Caco-2 (cell line): ENCODE results near the gene SLC22A23. TPM values are rescaled to one million over a fixed set of nuclear protein-coding genes. Genes with fewer than 3 reads are reported as not detected.

Experiments used
- BruUV-seq: library from RNA; stranded (reverse); fragments of 400-500 nt; replicated peaks from 2 replicates; lab custom pipeline; 2021; lab: Mats Ljungman, UMichigan
- CTCF ChIA-PET: fragments of 300-600 bp; sonication (Branson Sonifier 250); formaldehyde crosslinking; loops from one replicate; lab custom pipeline; 2022; ENCODE audit warnings: antibody characterized with exemption; lab: Charles Lee
- POLR2A ChIA-PET: fragments of 300-600 bp; sonication (Branson Sonifier 250); formaldehyde crosslinking; loops from one replicate; lab custom pipeline; 2022; ENCODE audit warnings: antibody characterized with exemption; lab: Charles Lee
- DNase-seq, 2 experiments: peaks; one replicate each; pipeline versions ENCODE4 v3.0.0 to v3.0.0-alpha.2; 2020 to 2022
- H3K27me3 ChIP-seq: replicated peaks from 2 replicates; pipeline ENCODE4 v1.6.0; 2011; ENCODE audit warnings: low read length; ENCODE audit not compliant: control insufficient read depth, insufficient read depth
- H3K36me3 ChIP-seq: 2 replicates; pipeline ENCODE4 v1.5.1; 2011; ENCODE audit warnings: low read length; ENCODE audit not compliant: control insufficient read depth, insufficient read depth
- H3K4me1 ChIP-seq: fragments of 250-450 bp; sonication (Bioruptor Pico); 2 replicates; pipeline ENCODE4 v1.5.1; 2020; ENCODE audit warnings: mild to moderate bottlenecking
- H3K4me3 ChIP-seq: 2 replicates; pipeline ENCODE4 v1.5.1; 2011; ENCODE audit warnings: low read depth, mild to moderate bottlenecking, control low read depth, low read length
- H3K9me3 ChIP-seq: fragments of 250-450 bp; sonication (Bioruptor Pico); 2 replicates; pipeline ENCODE4 v1.5.1; 2020; ENCODE audit warnings: mild to moderate bottlenecking, moderate library complexity
- H3K27ac Mint-ChIP-seq: one replicate; pipeline ENCODE4 v1.8.0; 2022; ENCODE audit warnings: mixed read lengths; ENCODE audit not compliant: unreplicated experiment
- H3K27me3 Mint-ChIP-seq: one replicate; pipeline ENCODE4 v1.8.0; 2022; ENCODE audit warnings: mixed read lengths; ENCODE audit not compliant: insufficient read depth, unreplicated experiment
- H3K36me3 Mint-ChIP-seq: one replicate; pipeline ENCODE4 v1.8.0; 2022; ENCODE audit warnings: mild to moderate bottlenecking, mixed read lengths; ENCODE audit not compliant: insufficient read depth, unreplicated experiment
- H3K4me1 Mint-ChIP-seq: one replicate; pipeline ENCODE4 v1.8.0; 2022; ENCODE audit warnings: low read depth, mixed read lengths; ENCODE audit not compliant: unreplicated experiment
- H3K4me3 Mint-ChIP-seq: one replicate; pipeline ENCODE4 v1.8.0; 2022; ENCODE audit warnings: mild to moderate bottlenecking, moderate library complexity, mixed read lengths; ENCODE audit not compliant: unreplicated experiment
- H3K9me3 Mint-ChIP-seq: one replicate; pipeline ENCODE4 v1.8.0; 2022; ENCODE audit warnings: mixed read lengths; ENCODE audit not compliant: unreplicated experiment
- CTCF ChIP-seq, 2 experiments: fragments of 200-600 bp in 1 of 2; IDR thresholded peaks; 1 replicate in 1 of 2; 2 replicates in 1 of 2; pipeline versions ENCODE4 v1.5.1 to v1.8.0; 2011 to 2022; ENCODE audit warnings: antibody characterized with exemption in 1 of 2, control low read depth in 1 of 2, inconsistent platforms in 1 of 2, low read depth in 1 of 2, low read length in 1 of 2, mild to moderate bottlenecking in 1 of 2, moderate library complexity in 1 of 2; ENCODE audit not compliant: insufficient read depth in 1 of 2, severe bottlenecking in 1 of 2, unreplicated experiment in 1 of 2
- intact Hi-C: fragments of 100-400 bp; cut with micrococcal nuclease; formaldehyde crosslinking; loops from one replicate; pipeline ENCODE4 v1.10.0; 2022; ENCODE audit not compliant: unreplicated experiment
- total RNA-seq: library from RNA; stranded (reverse); gene quantifications from 2 replicates; pipeline ENCODE4 v1.2.3, GENCODE V29; 2022

SLC22A23 gene
- total RNA-seq, 1 experiment from 2014 or later, result 45.5 TPM

DNA sequence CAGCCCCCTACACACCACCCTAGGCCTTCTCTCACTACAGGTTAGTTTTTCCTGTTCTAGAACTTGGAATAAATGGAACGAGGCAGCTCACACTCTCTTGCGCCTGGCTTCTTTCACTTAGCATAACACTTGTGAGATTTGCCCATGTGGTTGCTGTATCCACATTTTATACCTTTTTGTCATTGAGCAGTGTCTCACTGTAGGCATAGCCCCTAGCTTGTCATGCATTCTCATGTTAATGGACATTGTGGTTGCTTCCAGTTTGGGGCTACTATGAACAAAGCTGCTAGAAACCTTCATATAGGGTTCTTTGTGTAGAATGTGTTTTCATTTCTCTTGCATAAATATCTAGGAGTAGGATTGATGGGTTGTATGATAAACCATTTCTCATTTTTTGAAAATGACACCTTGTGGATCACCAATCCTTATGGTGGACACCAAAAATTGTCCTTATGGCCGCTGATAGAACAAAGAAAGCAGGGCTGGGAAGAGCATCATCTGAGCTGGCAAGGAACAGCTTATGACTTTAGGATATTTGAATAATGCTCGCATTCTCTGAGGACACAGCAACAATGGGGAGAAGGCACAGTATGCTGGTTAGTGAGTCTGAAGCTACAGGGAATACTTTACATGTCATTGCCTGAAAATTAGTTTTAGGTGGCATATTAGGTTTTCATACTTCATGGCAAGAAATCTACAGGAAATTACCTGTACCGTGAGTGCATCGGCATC is 9.8 kb upstream of the SLC22A23 start:
- Mint-ChIP-seq H3K27me3 (no peaks in the 10 kb centered on the region), H3K27ac (no peak overlapping the region), H3K4me3 (no peak overlapping the region), H3K9me3 (no peaks in the 10 kb centered on the region), H3K4me1 (peaks cover 5% of the 10 kb centered on the region), H3K36me3 (no peaks in the 10 kb centered on the region)
- Histone ChIP-seq H3K27me3 (no peaks in the 10 kb centered on the region), H3K36me3 (no peaks in the 10 kb centered on the region), H3K4me3 (no peak overlapping the region), H3K9me3 (no peaks in the 10 kb centered on the region), H3K4me1 (0 out of 2 replicates have a peak, but pooled peaks cover 2% of the 10 kb centered on the region)
- BruUV-seq, result no TSS peak
- intact Hi-C loops, result no loop called here
- ChIA-PET POLR2A (no interaction called here), CTCF (interaction anchor here (0.5 kb wide), 1 partner anchor 110 kb away, joined by 4 read pairs; no protein-coding TSS in a partner anchor)
- no peak for DNase-seq
- TF ChIP-seq CTCF (IDR thresholded peaks at IDR 0.05; ENCODE audit: insufficient read depth in 1 of 2, low read depth in 1 of 2, low read length in 1 of 2, severe bottlenecking in 1 of 2, unreplicated experiment in 1 of 2), result no peak

DNA sequence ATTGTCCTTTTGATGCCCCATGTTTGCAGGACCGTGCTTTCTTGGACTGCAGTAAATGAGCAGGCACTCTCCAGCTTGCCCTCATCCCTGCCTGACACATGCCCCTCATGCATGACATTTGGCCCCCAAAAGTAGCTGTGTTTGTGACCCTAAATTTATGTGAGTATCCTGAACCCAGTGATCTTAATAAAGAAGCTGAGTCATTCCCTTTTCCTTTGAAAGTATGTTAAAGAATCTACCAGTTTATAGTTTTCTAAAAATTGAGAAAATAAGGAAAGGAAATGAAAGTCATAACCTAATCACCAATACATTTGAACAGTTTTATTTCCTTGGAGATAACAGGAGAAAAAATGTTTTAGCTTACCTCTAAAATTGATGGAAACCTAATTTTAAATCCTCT is 3.4 kb upstream of the SLC22A23 start:
- no peak for DNase-seq
- intact Hi-C loops, result no loop called here
- Histone ChIP-seq H3K4me1 (no peaks in the 10 kb centered on the region), H3K9me3 (no peaks in the 10 kb centered on the region), H3K27me3 (no peaks in the 10 kb centered on the region), H3K4me3 (no peak overlapping the region), H3K36me3 (no peaks in the 10 kb centered on the region)
- Mint-ChIP-seq H3K27ac (no peak overlapping the region), H3K4me1 (peaks cover 9% of the 10 kb centered on the region), H3K27me3 (no peaks in the 10 kb centered on the region), H3K36me3 (no peaks in the 10 kb centered on the region), H3K9me3 (no peaks in the 10 kb centered on the region), H3K4me3 (no peak overlapping the region)
- POLR2A ChIA-PET, result interaction anchor here (0.6 kb wide), 1 partner anchor 13 kb away, joined by 8 read pairs; no protein-coding TSS in a partner anchor
- BruUV-seq, result no TSS peak
- no peak for TF ChIP-seq CTCF (IDR thresholded peaks at IDR 0.05; ENCODE audit: insufficient read depth in 1 of 2, low read depth in 1 of 2, low read length in 1 of 2, severe bottlenecking in 1 of 2, unreplicated experiment in 1 of 2)
- CTCF ChIA-PET, result no interaction called here

DNA sequence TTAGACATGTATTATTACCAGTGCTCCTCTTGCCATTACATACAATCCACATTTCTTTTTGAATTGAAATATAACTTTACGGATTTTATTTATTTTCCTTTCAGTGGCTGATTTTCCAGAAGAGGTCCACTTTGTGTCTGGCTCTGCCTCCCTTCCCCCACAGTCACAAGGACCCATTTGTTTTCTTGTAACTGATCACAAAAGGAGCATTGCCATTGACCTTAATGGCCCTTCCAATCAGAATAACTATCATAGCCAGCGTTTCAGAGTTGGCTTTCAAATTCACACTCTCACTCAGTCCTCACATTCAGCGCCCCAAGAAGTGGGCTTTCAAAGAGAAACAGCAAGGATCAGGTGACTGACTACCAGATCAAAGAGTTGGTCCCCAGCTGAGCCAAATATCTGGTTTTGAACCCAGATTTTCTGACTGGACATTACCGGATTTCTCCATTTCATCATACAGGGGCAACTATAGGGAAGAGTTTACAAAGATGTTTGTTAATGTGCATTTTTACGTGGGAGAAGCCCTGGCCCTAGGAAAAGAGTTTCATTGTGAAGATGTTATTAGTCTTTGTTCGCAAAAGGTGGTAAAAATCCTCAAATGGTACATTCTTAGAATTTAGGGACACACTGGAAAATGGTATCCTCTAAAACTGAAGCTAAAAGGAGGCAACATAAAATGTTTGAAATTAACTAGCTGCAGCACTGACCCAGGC is 2.0 kb upstream of the SLC22A23 start:
- no peaks in the 10 kb centered on the region for H3K36me3 Mint-ChIP-seq
- intact Hi-C loops, result loop anchor here (5.0 kb wide), 3 partner anchors 43 to 273 kb away; no protein-coding TSS in a partner anchor
- ChIA-PET CTCF (no interaction called here), POLR2A (interaction anchor here (0.5 kb wide), 1 partner anchor 12 kb away, joined by 3 read pairs; no protein-coding TSS in a partner anchor)
- Histone ChIP-seq H3K4me3 (no peak overlapping the region), H3K27me3 (no peaks in the 10 kb centered on the region), H3K36me3 (no peaks in the 10 kb centered on the region), H3K9me3 (no peaks in the 10 kb centered on the region), H3K4me1 (peaks cover 10% of the 10 kb centered on the region; the same call in 1 of the 2 replicates)
- H3K4me1 Mint-ChIP-seq, result peaks cover 9% of the 10 kb centered on the region
- no peaks in the 10 kb centered on the region for H3K9me3 Mint-ChIP-seq
- no TSS peak for BruUV-seq
- TF ChIP-seq CTCF (IDR thresholded peaks at IDR 0.05; ENCODE audit: insufficient read depth in 1 of 2, low read depth in 1 of 2, low read length in 1 of 2, severe bottlenecking in 1 of 2, unreplicated experiment in 1 of 2), result no peak
- H3K4me3 Mint-ChIP-seq, result peak overlapping the region; percentile 50
- no peaks in the 10 kb centered on the region for H3K27me3 Mint-ChIP-seq
- no peak overlapping the region for H3K27ac Mint-ChIP-seq
- DNase-seq, result no peak
